H54 (cell line): ENCODE results near the gene PALLD.
A peak's percentile ranks its signal among the peaks of the same experiment; 100 is the strongest.

ENCODE experiments used
- DNase-seq: peaks from one replicate; pipeline ENCODE4 v3.0.0; 2011; ENCODE audit warnings: low spot score, mixed read lengths; ENCODE audit not compliant: insufficient read length
- FAIRE-seq: peaks from 3 replicates; lab custom pipeline; 2011; peaks lifted over from hg19 to GRCh38; lab: Jason Lieb, UNC
- POLR2A ChIP-seq: IDR thresholded peaks from 2 replicates; pipeline ENCODE4 v1.6.1; 2011; ENCODE audit warnings: low read depth, mild to moderate bottlenecking, low read length

The PALLD gene

DNA sequence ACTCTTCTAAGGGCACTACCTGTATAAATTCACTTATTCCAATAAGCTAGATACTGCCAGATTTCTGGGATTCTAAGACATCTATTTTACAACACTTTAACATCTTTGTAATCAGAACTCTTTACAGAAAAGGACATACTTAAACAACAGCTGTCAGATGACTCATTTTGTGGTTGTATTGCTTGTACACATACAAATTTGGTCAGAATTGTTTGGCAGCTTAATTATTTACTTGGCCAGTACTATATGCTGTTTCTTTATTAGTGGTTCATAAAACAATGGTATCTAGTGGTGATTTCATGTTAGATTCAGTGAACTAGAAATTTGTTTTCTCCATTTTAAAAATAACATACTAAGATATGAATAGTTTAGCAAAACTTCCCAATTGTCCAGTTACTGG lies 27.2 kb downstream of the PALLD start:
- DNase-seq (no peak), FAIRE-seq (peak; percentile 94)
- TF ChIP-seq POLR2A: no peak

DNA sequence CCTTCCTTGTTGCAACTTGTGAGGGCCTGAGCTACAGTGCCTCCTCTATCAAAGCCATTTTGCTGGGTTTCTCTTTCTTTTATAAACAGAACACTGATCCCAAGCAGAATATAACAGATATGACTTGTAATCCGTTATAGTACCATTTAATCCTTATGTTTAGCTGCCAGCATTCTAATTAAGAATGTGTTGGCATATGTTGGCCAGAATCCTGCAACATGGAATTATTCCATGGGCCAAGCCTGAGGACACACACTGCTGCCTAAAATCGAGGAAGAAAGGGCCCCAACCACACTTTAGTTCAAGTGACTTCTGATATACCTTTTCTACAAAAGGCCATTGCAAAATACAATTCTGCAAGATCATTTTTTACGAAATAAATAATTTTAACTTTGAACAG lies 28.0 kb downstream of the PALLD start:
- DNase-seq (no peak), FAIRE-seq (no peak)
- TF ChIP-seq POLR2A: no peak

DNA sequence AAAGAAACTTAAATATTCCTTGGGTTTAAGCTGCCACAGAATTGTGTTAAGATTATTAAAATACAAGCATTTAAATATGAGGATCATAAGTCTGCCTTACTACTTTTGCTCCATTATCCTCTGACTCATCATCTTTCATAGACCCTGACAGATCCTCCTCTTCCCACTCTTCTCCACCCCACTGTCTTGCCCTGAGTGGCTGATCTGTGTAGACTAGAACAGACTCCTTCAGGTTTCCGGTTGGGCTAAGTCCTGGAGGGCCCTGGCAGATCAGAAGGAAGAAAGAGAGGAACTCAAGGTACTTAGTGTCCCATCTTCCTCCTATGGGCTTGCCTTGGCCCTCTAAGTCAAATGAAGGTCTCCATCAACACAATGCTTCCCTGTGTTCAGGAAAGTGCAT lies 30.7 kb downstream of the PALLD start:
- no peak for TF ChIP-seq POLR2A
- FAIRE-seq (no peak), DNase-seq (no peak)

GRCh38 chr4:168528131-168528949 lies 31.5 kb downstream of the PALLD start:
- TF ChIP-seq POLR2A: no peak
- DNase-seq: no peak
- FAIRE-seq: no peak

GRCh38 chr4:168529257-168529656 lies 32.4 kb downstream of the PALLD start:
- DNase-seq (no peak), FAIRE-seq (no peak)
- TF ChIP-seq POLR2A: no peak

- FAIRE-seq (no peak), DNase-seq (no peak)
- no peak for TF ChIP-seq POLR2A
Measured at GRCh38 chr4:168531305-168531704, 34.5 kb downstream of the PALLD start.

DNA sequence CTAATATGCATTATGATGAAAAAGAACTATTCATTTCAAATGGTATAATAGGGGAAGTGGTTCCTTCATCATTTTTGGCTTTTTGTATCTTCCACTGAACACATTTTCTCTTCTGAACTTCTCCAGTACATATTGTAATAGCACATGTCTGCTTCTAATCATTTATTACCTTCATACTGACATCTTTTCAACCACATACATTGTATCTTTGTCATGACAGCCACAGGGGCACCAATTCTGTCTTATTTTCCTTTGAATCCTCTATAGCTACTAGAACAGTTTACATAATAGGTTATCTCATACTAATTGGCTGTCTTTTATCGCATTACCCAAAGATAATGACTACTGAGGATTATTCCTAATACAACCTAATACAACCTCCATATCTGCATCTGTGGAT lies 37.7 kb downstream of the PALLD start:
- no peak for DNase-seq
- TF ChIP-seq POLR2A: no peak
- FAIRE-seq: no peak

GRCh38 chr4:168535689-168536088 lies 38.8 kb downstream of the PALLD start:
- no peak for DNase-seq
- no peak for TF ChIP-seq POLR2A
- no peak for FAIRE-seq

DNA sequence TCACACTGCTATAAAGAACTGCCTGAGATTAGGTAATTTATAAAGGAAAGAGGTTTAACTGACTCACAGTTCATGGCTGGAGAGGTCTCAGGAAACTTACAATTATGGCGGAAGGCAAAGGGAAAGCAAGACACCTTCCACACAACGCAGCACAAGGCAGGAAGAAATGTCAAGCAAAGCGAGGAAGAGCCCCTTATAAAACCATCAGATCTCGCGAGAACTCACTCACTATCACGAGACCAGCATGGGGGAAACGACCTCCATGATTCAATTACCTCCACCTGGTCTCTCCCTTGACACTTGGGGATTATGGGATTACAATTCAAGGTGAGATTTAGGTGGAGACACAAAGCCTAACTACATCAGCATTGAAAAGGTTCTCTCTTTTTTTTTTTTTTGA lies 39.6 kb downstream of the PALLD start:
- no peak for TF ChIP-seq POLR2A
- FAIRE-seq: no peak
- DNase-seq: no peak

- no peak for TF ChIP-seq POLR2A
- FAIRE-seq: no peak
- no peak for DNase-seq
Measured at GRCh38 chr4:168537086-168537485, 40.2 kb downstream of the PALLD start.

DNA sequence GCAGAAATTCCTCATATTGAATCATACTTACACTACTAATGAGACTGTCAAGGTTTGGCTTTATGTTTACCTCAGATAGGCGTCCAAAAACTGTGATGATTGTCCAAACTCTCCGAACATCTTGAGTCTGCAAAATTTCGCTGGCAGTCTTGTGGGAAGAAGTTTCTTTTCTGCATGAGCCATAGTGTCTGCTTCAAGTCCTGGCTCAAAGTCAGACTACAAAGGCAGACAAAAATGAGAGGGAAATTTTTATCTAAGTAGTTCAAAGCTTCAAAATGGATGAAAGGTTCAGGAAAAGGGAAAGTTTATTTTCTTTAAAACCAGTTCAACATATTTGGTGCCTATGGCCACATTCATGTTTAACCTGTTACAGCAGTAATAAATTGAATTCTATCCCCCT lies 40.7 kb downstream of the PALLD start:
- no peak for TF ChIP-seq POLR2A
- no peak for DNase-seq
- no peak for FAIRE-seq

DNA sequence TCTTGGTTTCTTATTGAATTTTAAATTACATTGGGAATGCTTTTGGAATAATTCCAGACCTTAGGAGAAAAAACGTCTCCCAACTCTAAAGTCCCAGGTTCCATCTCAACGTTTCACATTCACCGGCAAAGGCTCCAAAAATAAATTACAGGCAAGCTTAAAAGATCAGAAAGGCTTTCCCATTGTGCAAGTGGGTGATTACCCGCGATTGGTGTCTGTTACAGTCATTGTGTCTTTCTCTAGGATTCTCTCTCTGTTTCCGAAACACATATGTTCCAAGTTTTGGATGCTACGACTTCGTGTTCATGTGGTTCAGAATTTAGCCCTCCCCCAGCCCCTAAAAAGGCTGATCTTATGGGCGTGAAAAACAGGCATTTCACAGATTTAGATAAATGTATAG lies 41.8 kb downstream of the PALLD start:
- TF ChIP-seq POLR2A: no peak
- DNase-seq (no peak), FAIRE-seq (no peak)

DNA sequence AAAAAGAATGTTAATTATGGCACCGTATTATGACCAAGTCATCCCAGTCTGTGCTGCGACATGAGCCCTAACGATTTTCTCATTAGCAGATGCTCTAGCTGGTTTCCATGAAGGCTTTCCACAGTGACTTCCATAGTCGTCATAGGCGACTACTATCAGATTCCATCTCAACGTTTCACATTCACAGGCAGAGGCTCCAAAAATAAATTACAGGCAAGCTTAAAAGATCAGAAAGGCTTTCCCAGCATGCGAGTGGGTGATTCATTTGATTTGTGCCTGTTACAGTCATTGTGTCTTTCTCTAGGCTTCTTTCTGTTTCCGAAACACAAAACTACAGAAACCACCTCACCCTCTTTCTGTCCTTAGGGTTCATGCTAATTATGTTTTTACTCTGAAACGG lies 43.2 kb downstream of the PALLD start:
- DNase-seq (no peak), FAIRE-seq (peak; percentile 76)
- no peak for TF ChIP-seq POLR2A

DNA sequence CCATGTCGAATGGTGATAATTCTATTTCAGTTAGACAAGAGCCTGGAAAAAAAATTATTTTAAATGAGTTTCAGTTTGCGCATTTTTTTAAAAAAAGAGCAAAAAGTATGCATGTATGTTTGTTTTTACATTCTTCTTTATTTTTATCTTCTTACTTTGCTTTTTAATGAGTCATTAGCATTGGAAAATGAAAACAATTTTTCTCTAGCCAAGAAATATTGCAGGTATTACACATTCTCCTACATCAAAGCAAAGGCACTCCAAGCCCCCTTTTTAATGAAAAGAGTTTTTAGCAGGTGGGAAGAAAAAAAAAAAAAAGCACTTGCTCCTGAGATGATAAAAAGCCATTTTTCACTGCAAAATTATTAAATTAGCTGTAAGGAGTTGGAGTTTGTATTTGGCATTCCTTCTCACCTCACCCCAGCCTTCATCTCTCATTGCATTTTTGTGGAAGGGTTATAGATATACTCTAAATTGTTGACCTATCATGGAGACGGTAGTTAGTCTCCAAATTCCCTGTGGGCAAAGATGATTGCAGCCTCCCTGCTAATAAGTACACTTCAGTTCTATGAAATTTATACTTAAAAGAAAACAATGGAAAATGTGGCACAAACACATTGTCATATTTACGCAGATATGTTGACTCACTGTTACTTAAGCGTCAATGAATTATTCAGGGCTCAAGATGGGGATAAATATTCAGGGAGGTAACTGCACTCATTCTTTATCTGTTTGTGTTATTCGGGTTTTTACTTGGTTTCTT lies 43.8 kb downstream of the PALLD start:
- no peak for TF ChIP-seq POLR2A
- no peak for DNase-seq
- FAIRE-seq: no peak
